Colonic mucosa (tissue), 4 donors: ENCODE results near the gene SUMO3. TPM values are rescaled to one million over a fixed set of nuclear protein-coding genes. Genes with fewer than 3 reads are reported as not detected.

Source experiments
- DNase-seq: peaks from one replicate; pipeline ENCODE4 v3.0.0-alpha.2; 2020
- H3K27ac ChIP-seq: fragments of 200-600 bp; one replicate; pipeline ENCODE4 v1.8.0; 2021
- H3K27me3 ChIP-seq: fragments of 200-600 bp; one replicate; pipeline ENCODE4 v1.8.0; 2021
- H3K36me3 ChIP-seq: fragments of 200-600 bp; one replicate; pipeline ENCODE4 v1.8.0; 2021
- H3K4me1 ChIP-seq: fragments of 200-600 bp; one replicate; pipeline ENCODE4 v1.8.0; 2021; ENCODE audit warnings: mild to moderate bottlenecking
- H3K4me3 ChIP-seq: fragments of 200-600 bp; one replicate; pipeline ENCODE4 v1.8.0; 2021
- H3K9ac ChIP-seq, 2 donors: one replicate each; pipeline ENCODE4 v1.7.0; 2013; ENCODE audit warnings: control low read depth in 2 of 2, low read depth in 2 of 2, low read length in 2 of 2
- H3K9me3 ChIP-seq: fragments of 200-600 bp; one replicate; pipeline ENCODE4 v1.8.0; 2021
- CTCF ChIP-seq: fragments of 200-600 bp; IDR thresholded peaks from one replicate; pipeline ENCODE4 v1.8.0; 2022; ENCODE audit warnings: antibody characterized with exemption, mild to moderate bottlenecking
- intact Hi-C: fragments of 100-400 bp; cut with DNase I; formaldehyde crosslinking; loops from one replicate; pipeline ENCODE4 v1.14.1; 2022
- total RNA-seq, 2 donors: library from RNA; stranded (reverse); fragmentation: NEBNext Ultra II Directional in 1 of 2; extraction: Animal tissue kit (Norgen Biotek cat#: 25700) in 1 of 2; gene quantifications; one replicate each; pipeline ENCODE4 v1.2.1, GENCODE V29; 2021
- donor health status: healthy.
- donor health status: DM: no; HTN: no; CAD: no.
- donor health status: DM: no; HTN: no; CAD: no.

Gene SUMO3
- total RNA-seq, 2 donors from 2014 or later: 81.3 to 82.8 TPM

- Histone ChIP-seq H3K27ac (no peak overlapping the region), H3K9me3 (no peaks in the 10 kb centered on the region), H3K36me3 (no peaks in the 10 kb centered on the region), H3K27me3 (no peaks in the 10 kb centered on the region), H3K4me3 (no peak overlapping the region), H3K4me1 (no peaks in the 10 kb centered on the region), H3K9ac (no peak overlapping the region)
- no peak for TF ChIP-seq CTCF
- no peak for DNase-seq
- intact Hi-C loops: no loop called here
Measured at GRCh38 chr21:44812640-44813039, 5.2 kb downstream of the SUMO3 start.

GRCh38 chr21:44810779-44811178 is 7.1 kb downstream of the SUMO3 start:
- Histone ChIP-seq H3K4me1 (no peaks in the 10 kb centered on the region), H3K27ac (no peak overlapping the region), H3K27me3 (no peaks in the 10 kb centered on the region), H3K4me3 (no peak overlapping the region), H3K36me3 (no peaks in the 10 kb centered on the region), H3K9me3 (no peaks in the 10 kb centered on the region), H3K9ac (no peak overlapping the region)
- no peak for TF ChIP-seq CTCF
- no peak for DNase-seq
- intact Hi-C loops: no loop called here

GRCh38 chr21:44805859-44806258 is 12.0 kb downstream of the SUMO3 start:
- Histone ChIP-seq H3K36me3 (no peaks in the 10 kb centered on the region), H3K27ac (no peak overlapping the region), H3K9ac (no peak overlapping the region), H3K4me3 (no peak overlapping the region), H3K9me3 (no peaks in the 10 kb centered on the region), H3K27me3 (no peaks in the 10 kb centered on the region), H3K4me1 (peaks cover 3% of the 10 kb centered on the region)
- TF ChIP-seq CTCF: no peak
- DNase-seq: no peak
- intact Hi-C loops: loop anchor here (10.0 kb wide), 2 partner anchors 109 to 461 kb away; no protein-coding TSS in a partner anchor

GRCh38 chr21:44805226-44805625 is 12.6 kb downstream of the SUMO3 start:
- intact Hi-C loops: loop anchor here (10.0 kb wide), 2 partner anchors 110 to 460 kb away; no protein-coding TSS in a partner anchor
- no peak overlapping the region for H3K4me3 ChIP-seq
- H3K9ac ChIP-seq: no peak overlapping the region
- no peaks in the 10 kb centered on the region for H3K9me3 ChIP-seq
- no peaks in the 10 kb centered on the region for H3K27me3 ChIP-seq
- H3K36me3 ChIP-seq: no peaks in the 10 kb centered on the region
- no peak for TF ChIP-seq CTCF
- no peak overlapping the region for H3K27ac ChIP-seq
- DNase-seq: no peak
- peaks cover 10% of the 10 kb centered on the region for H3K4me1 ChIP-seq

- no peak overlapping the region for H3K4me3 ChIP-seq
- TF ChIP-seq CTCF: no peak
- intact Hi-C loops: loop anchor here (5.0 to 10.0 kb wide), 3 partner anchors 63 to 460 kb away; no protein-coding TSS in a partner anchor
- H3K27ac ChIP-seq: no peak overlapping the region
- no peak for DNase-seq
- H3K27me3 ChIP-seq: no peaks in the 10 kb centered on the region
- H3K36me3 ChIP-seq: no peaks in the 10 kb centered on the region
- peaks cover 10% of the 10 kb centered on the region for H3K4me1 ChIP-seq
- no peaks in the 10 kb centered on the region for H3K9me3 ChIP-seq
- H3K9ac ChIP-seq: no peak overlapping the region
Measured at GRCh38 chr21:44804762-44805161, 13.1 kb downstream of the SUMO3 start.
